Endothelial cell of umbilical vein (primary cell): ENCODE measurements around the gene SLIT1.

Experiments used
- EZH2 ChIP-seq: IDR thresholded peaks from 2 replicates; pipeline ENCODE4 v1.6.1; 2012; ENCODE audit warnings: borderline replicate concordance, low read depth, mild to moderate bottlenecking, moderate library complexity, low read length, inconsistent platforms; ENCODE audit not compliant: severe bottlenecking
- FOS ChIP-seq: IDR thresholded peaks from 2 replicates; pipeline ENCODE4 v1.6.1; 2011; ENCODE audit warnings: mild to moderate bottlenecking, low read length, moderate library complexity, borderline replicate concordance; ENCODE audit not compliant: insufficient read depth
- JUN ChIP-seq: IDR thresholded peaks from 2 replicates; pipeline ENCODE4 v1.6.1; 2011; ENCODE audit warnings: borderline replicate concordance, low read depth; ENCODE audit not compliant: insufficient read length, insufficient read depth
- POLR2A ChIP-seq: IDR thresholded peaks from 2 replicates; pipeline ENCODE4 v1.6.1; 2012; ENCODE audit warnings: low read depth, mild to moderate bottlenecking, control low read depth, low read length
- POLR2AphosphoS5 ChIP-seq: IDR thresholded peaks from 2 replicates; pipeline ENCODE4 v1.6.1; 2012; ENCODE audit warnings: low read depth, mild to moderate bottlenecking, control low read depth, low read length, moderate library complexity; ENCODE audit not compliant: insufficient read depth
- TF ChIP-seq, protein P1 (sequence below), 2 donors: IDR thresholded peaks; 1 replicate in 1 of 2; 2 replicates in 1 of 2; pipeline ENCODE4 v1.5.1; 2011; ENCODE audit warnings: low read length in 2 of 2, mild to moderate bottlenecking in 2 of 2, moderate library complexity in 2 of 2, control low read depth in 1 of 2, inconsistent platforms in 1 of 2, low read depth in 1 of 2; ENCODE audit not compliant: insufficient read depth in 1 of 2; ENCODE audit errors: extremely low read depth in 1 of 2
- TF ChIP-seq, protein P2 (sequence below): IDR thresholded peaks from 2 replicates; pipeline ENCODE4 v1.6.1; 2011; ENCODE audit not compliant: insufficient read depth, insufficient read length

- TF ChIP-seq FOS (no peak), POLR2AphosphoS5 (no peak), JUN (no peak), POLR2A (no peak), EZH2 (no peak)
- TF ChIP-seq, protein P1, sequence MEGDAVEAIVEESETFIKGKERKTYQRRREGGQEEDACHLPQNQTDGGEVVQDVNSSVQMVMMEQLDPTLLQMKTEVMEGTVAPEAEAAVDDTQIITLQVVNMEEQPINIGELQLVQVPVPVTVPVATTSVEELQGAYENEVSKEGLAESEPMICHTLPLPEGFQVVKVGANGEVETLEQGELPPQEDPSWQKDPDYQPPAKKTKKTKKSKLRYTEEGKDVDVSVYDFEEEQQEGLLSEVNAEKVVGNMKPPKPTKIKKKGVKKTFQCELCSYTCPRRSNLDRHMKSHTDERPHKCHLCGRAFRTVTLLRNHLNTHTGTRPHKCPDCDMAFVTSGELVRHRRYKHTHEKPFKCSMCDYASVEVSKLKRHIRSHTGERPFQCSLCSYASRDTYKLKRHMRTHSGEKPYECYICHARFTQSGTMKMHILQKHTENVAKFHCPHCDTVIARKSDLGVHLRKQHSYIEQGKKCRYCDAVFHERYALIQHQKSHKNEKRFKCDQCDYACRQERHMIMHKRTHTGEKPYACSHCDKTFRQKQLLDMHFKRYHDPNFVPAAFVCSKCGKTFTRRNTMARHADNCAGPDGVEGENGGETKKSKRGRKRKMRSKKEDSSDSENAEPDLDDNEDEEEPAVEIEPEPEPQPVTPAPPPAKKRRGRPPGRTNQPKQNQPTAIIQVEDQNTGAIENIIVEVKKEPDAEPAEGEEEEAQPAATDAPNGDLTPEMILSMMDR (IDR thresholded peaks at IDR 0.05; ENCODE audit: extremely low read depth in 1 of 2, insufficient read depth in 1 of 2, low read depth in 1 of 2, low read length in 2 of 2), result no peak
- TF ChIP-seq, protein P2, sequence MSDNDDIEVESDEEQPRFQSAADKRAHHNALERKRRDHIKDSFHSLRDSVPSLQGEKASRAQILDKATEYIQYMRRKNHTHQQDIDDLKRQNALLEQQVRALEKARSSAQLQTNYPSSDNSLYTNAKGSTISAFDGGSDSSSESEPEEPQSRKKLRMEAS, result no peak
Measured at GRCh38 chr10:97075421-97075820, 110.3 kb downstream of the SLIT1 start.
